Measurements from ENCODE around the gene VPS37D.

- TF ChIP-seq CTCF (IDR thresholded peaks at IDR 0.05) (no peak), POLR2A (IDR thresholded peaks at IDR 0.05) (no peak)
These were observed 38.8 kb downstream of the VPS37D start for GRCh38 chr7:73706126-73707044.
